PC-3 (cell line): ENCODE measurements around the gene CBFA2T2. TPM values are rescaled to one million over a fixed set of nuclear protein-coding genes. Genes with fewer than 3 reads are reported as not detected.
A peak's percentile ranks its signal among the peaks of the same experiment; 100 is the strongest.

Experiments
- ATAC-seq: fragments of 200-7000 bp; cut with Tn5 transposase; 2 replicates; pipeline ENCODE4 v1.9.1; 2020; ENCODE audit warnings: mild to moderate bottlenecking, moderate library complexity
- BruUV-seq: library from RNA; stranded (reverse); fragments of 400-500 nt; replicated peaks from 2 replicates; lab custom pipeline; 2021; lab: Mats Ljungman, UMichigan
- CTCF ChIA-PET: fragments of 300-600 bp; sonication (Branson Sonifier 250); formaldehyde crosslinking; loops from one replicate; lab custom pipeline; 2022; ENCODE audit warnings: antibody characterized with exemption; lab: Charles Lee
- POLR2A ChIA-PET: fragments of 300-600 bp; sonication (Branson Sonifier 250); formaldehyde crosslinking; loops from one replicate; lab custom pipeline; 2022; ENCODE audit warnings: antibody characterized with exemption; ENCODE audit not compliant: unreplicated experiment; lab: Charles Lee
- DNase-seq: peaks from one replicate; pipeline ENCODE4 v3.0.0-alpha.2; 2015
- H2AFZ ChIP-seq: fragments of 300-600 bp; sonication (generic); 2 replicates; pipeline ENCODE4 v1.6.0; 2016; ENCODE audit warnings: antibody characterized with exemption, low read length
- H3F3A ChIP-seq: fragments of 300-600 bp; sonication (generic); one replicate; pipeline ENCODE4 v1.6.0; 2017; ENCODE audit warnings: antibody characterized with exemption, low read length, control low read depth, mild to moderate bottlenecking; ENCODE audit not compliant: unreplicated experiment
- H3K27ac ChIP-seq: fragments of 300-600 bp; sonication (generic); 2 replicates; pipeline ENCODE4 v1.5.1; 2016; ENCODE audit warnings: mild to moderate bottlenecking, low read length
- H3K27me3 ChIP-seq: fragments of 300-600 bp; sonication (generic); 2 replicates; pipeline ENCODE4 v1.6.1; 2016; ENCODE audit warnings: low read length, mixed read lengths
- H3K36me3 ChIP-seq: fragments of 300-600 bp; sonication (generic); 2 replicates; pipeline ENCODE4 v1.6.1; 2016; ENCODE audit warnings: low read depth, mixed run types, low read length, mixed read lengths
- H3K4me1 ChIP-seq: fragments of 300-600 bp; sonication (generic); 2 replicates; pipeline ENCODE4 v1.5.1; 2016; ENCODE audit warnings: low read length; ENCODE audit not compliant: insufficient read depth
- H3K4me2 ChIP-seq: fragments of 300-600 bp; sonication (generic); 2 replicates; pipeline ENCODE4 v1.6.0; 2016; ENCODE audit warnings: low read length
- H3K4me3 ChIP-seq: fragments of 300-600 bp; sonication (generic); 2 replicates; pipeline ENCODE4 v1.5.1; 2016; ENCODE audit warnings: mild to moderate bottlenecking, low read length, mixed read lengths
- H3K79me2 ChIP-seq: fragments of 300-600 bp; sonication (generic); 2 replicates; pipeline ENCODE4 v1.6.1; 2017; ENCODE audit warnings: low read length, mixed read lengths
- H3K9ac ChIP-seq: fragments of 300-600 bp; sonication (generic); 2 replicates; pipeline ENCODE4 v1.6.0; 2016; ENCODE audit warnings: mild to moderate bottlenecking, low read length
- H3K9me2 ChIP-seq: fragments of 300-600 bp; sonication (generic); replicated peaks from 2 replicates; pipeline ENCODE4 v1.6.1; 2016; ENCODE audit warnings: mixed run types, low read length, mixed read lengths
- H3K9me3 ChIP-seq: fragments of 300-600 bp; sonication (generic); 2 replicates; pipeline ENCODE4 v1.6.1; 2016; ENCODE audit warnings: low read length, mixed read lengths
- H4K20me1 ChIP-seq: fragments of 300-600 bp; sonication (generic); 2 replicates; pipeline ENCODE4 v1.6.1; 2016; ENCODE audit warnings: low read length, mixed read lengths
- EZH2 ChIP-seq: fragments of 300-600 bp; sonication (generic); IDR thresholded peaks from one replicate; pipeline ENCODE4 v1.6.1; 2017; ENCODE audit warnings: antibody characterized with exemption, mild to moderate bottlenecking, low read length; ENCODE audit not compliant: unreplicated experiment
- EZH2phosphoT487 ChIP-seq: fragments of 300-600 bp; sonication (generic); IDR thresholded peaks from 2 replicates; pipeline ENCODE4 v1.6.1; 2018; ENCODE audit warnings: mild to moderate bottlenecking, antibody characterized with exemption, low read length, borderline replicate concordance
- intact Hi-C: fragments of 100-400 bp; cut with micrococcal nuclease; formaldehyde crosslinking; loops from 2 replicates; pipeline ENCODE4 v1.9.0; 2023
- total RNA-seq: library from RNA; depleted of rRNA; stranded (reverse); fragments of >200 nt; gene quantifications from 2 replicates; pipeline ENCODE4 v1.2.3, GENCODE V29; 2014
- TF ChIP-seq, protein P1 (sequence below): fragments of 300-600 bp; sonication (generic); conservative IDR thresholded peaks from 2 replicates; pipeline ENCODE4 v1.5.1; 2017; ENCODE audit warnings: antibody characterized with exemption, low read depth, mild to moderate bottlenecking, low read length

The CBFA2T2 gene
- total RNA-seq, 1 experiment from 2014 or later, result 9.7 TPM

DNA sequence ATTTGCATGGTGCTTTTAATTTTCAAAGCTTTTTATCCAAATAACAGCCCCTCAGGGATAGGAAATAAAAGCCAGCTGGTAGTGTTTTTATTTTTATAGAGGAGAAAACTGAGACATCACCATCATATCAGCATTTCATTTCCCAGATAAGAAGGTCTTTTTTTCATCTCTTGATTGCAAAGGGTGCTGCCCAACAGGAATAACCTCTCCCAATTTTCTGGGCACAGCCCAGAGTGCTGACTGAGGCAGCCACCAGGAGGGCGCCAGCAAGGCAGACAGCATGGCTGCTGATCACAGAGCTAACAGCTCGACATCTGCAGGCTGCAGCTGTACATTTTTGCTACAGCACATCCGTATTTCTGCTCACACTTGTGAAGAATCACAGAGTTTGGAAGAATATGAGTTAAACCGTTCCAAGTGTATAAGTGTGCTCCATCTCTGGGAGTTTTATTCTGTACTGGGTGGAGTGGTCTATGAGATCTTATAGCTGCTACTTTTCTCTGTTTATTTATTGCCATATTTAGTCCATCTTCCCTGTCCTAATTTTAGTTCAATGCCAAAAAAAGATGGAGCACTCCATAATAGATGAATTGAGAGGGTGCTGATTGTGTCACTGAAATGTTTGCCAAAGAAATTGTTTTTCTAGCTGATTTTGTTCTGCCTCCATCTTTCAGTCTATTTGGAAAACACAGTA is 86.7 kb downstream of the CBFA2T2 start:
- ATAC-seq (no peak), DNase-seq (no peak)
- H3K9me3 ChIP-seq, result no peaks in the 10 kb centered on the region
- H3K4me3 ChIP-seq, result no peak overlapping the region
- no peaks in the 10 kb centered on the region for H3K4me1 ChIP-seq
- no peaks in the 10 kb centered on the region for H3F3A ChIP-seq
- no peak overlapping the region for H3K4me2 ChIP-seq
- no peak overlapping the region for H3K9ac ChIP-seq
- BruUV-seq, result no TSS peak
- no peaks in the 10 kb centered on the region for H3K36me3 ChIP-seq
- intact Hi-C loops, result no loop called here
- H3K9me2 ChIP-seq, result no peaks in the 10 kb centered on the region
- no peaks in the 10 kb centered on the region for H4K20me1 ChIP-seq
- no peak overlapping the region for H3K27ac ChIP-seq
- POLR2A ChIA-PET, result interaction anchor here (0.6 to 0.7 kb wide), 2 partner anchors 87 to 108 kb away, joined by 3 to 5 read pairs; no protein-coding TSS in a partner anchor
- H3K27me3 ChIP-seq, result no peaks in the 10 kb centered on the region
- no peaks in the 10 kb centered on the region for H3K79me2 ChIP-seq
- TF ChIP-seq, protein P1, sequence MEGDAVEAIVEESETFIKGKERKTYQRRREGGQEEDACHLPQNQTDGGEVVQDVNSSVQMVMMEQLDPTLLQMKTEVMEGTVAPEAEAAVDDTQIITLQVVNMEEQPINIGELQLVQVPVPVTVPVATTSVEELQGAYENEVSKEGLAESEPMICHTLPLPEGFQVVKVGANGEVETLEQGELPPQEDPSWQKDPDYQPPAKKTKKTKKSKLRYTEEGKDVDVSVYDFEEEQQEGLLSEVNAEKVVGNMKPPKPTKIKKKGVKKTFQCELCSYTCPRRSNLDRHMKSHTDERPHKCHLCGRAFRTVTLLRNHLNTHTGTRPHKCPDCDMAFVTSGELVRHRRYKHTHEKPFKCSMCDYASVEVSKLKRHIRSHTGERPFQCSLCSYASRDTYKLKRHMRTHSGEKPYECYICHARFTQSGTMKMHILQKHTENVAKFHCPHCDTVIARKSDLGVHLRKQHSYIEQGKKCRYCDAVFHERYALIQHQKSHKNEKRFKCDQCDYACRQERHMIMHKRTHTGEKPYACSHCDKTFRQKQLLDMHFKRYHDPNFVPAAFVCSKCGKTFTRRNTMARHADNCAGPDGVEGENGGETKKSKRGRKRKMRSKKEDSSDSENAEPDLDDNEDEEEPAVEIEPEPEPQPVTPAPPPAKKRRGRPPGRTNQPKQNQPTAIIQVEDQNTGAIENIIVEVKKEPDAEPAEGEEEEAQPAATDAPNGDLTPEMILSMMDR, result 0 out of 2 replicates have a peak, but pooled peaks have one; percentile 24
- TF ChIP-seq EZH2 (no peak), EZH2phosphoT487 (no peak)
- CTCF ChIA-PET, result no interaction called here
- no peak overlapping the region for H2AFZ ChIP-seq

DNA sequence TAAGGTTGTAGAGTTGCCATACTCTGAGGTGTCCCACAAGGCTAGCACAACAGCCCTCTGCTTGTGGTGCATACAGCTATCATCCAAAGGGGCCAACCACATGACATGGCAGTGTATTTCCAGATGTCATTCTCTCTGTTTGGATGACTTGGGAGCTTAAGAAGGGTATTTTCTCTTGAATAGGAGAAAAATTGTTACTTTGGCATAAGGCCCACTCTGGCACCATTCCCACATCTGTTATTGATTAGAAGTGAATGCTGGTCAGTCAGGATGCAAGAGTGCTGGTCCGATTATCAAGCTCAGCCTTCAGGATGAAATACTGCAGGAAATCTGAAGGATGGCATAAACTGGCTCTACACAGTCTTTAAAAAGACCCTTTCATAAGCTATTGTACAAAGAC is 88.6 kb downstream of the CBFA2T2 start:
- intact Hi-C loops, result no loop called here
- H3K4me3 ChIP-seq, result no peak overlapping the region
- H3K4me1 ChIP-seq, result no peaks in the 10 kb centered on the region
- no TSS peak for BruUV-seq
- H3K79me2 ChIP-seq, result no peaks in the 10 kb centered on the region
- no peak overlapping the region for H3K27ac ChIP-seq
- H4K20me1 ChIP-seq, result no peaks in the 10 kb centered on the region
- no peak overlapping the region for H3K9ac ChIP-seq
- CTCF ChIA-PET, result no interaction called here
- H3K9me3 ChIP-seq, result no peaks in the 10 kb centered on the region
- TF ChIP-seq, protein P1, result no peak
- TF ChIP-seq EZH2phosphoT487 (no peak), EZH2 (no peak)
- H3K27me3 ChIP-seq, result no peaks in the 10 kb centered on the region
- POLR2A ChIA-PET, result no interaction called here
- ATAC-seq (no peak), DNase-seq (no peak)
- H3K9me2 ChIP-seq, result no peaks in the 10 kb centered on the region
- no peaks in the 10 kb centered on the region for H3F3A ChIP-seq
- H3K4me2 ChIP-seq, result no peak overlapping the region
- no peak overlapping the region for H2AFZ ChIP-seq
- no peaks in the 10 kb centered on the region for H3K36me3 ChIP-seq

DNA sequence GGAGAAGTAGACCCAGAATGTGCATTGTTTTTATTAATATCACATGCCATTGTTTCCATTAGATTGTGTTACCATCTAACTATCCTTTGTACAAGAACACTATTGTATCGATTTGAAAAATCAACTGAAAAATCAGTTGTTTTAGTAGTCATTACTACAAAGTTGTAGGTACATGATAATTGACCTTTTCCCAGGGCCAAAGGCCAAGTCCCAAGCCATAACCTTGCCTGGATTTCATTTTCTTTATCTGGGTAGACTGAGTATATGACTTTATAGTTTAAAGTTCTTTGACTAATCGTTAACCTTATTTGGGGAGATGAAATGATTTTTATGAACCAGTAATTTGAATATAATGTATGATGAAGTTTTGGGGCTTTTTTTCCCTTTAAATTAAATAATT is 93.2 kb downstream of the CBFA2T2 start:
- Histone ChIP-seq H3K36me3 (no peaks in the 10 kb centered on the region), H3K4me1 (peaks cover 10% of the 10 kb centered on the region), H4K20me1 (no peaks in the 10 kb centered on the region), H3K9me2 (no peaks in the 10 kb centered on the region), H3F3A (no peaks in the 10 kb centered on the region), H3K4me2 (no peak overlapping the region), H3K9ac (no peak overlapping the region), H3K9me3 (no peaks in the 10 kb centered on the region), H2AFZ (no peak overlapping the region), H3K27me3 (no peaks in the 10 kb centered on the region), H3K27ac (no peak overlapping the region), H3K4me3 (no peak overlapping the region), H3K79me2 (no peaks in the 10 kb centered on the region)
- TF ChIP-seq EZH2 (no peak), EZH2phosphoT487 (no peak)
- TF ChIP-seq, protein P1, result no peak
- DNase-seq (no peak), ATAC-seq (no peak)
- ChIA-PET CTCF (no interaction called here), POLR2A (no interaction called here)
- BruUV-seq, result no TSS peak
- intact Hi-C loops, result no loop called here
